ENCODE measurements around the gene ARHGDIG.
"Not testable (repeated sequence)": the region's sequence is repeated elsewhere in the genome, so short reads cannot be mapped to it uniquely, and the experiment has no call there.

ARHGDIG gene

DNA sequence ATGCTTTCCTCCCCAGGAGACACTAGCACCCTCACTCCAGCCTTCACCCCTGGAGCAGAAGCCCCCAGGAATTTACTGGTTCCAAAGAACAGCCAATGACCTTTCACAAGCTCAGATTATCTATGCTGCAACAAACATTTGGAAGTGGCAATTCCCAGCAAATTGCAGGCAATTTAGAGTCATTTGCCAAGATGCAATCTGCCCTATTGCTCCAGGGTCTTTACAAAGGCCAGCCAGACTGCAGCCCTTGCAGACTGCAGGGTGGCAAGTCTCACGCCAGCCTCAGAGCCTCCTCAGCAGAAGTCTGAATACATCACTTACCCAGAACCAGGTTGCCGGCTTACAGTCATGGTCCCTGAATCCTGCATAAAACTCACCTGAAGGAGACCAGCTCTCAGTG lies 50.4 kb downstream of the ARHGDIG start:
- DNase-seq (ENCODE audit: low read depth) = no peak

DNA sequence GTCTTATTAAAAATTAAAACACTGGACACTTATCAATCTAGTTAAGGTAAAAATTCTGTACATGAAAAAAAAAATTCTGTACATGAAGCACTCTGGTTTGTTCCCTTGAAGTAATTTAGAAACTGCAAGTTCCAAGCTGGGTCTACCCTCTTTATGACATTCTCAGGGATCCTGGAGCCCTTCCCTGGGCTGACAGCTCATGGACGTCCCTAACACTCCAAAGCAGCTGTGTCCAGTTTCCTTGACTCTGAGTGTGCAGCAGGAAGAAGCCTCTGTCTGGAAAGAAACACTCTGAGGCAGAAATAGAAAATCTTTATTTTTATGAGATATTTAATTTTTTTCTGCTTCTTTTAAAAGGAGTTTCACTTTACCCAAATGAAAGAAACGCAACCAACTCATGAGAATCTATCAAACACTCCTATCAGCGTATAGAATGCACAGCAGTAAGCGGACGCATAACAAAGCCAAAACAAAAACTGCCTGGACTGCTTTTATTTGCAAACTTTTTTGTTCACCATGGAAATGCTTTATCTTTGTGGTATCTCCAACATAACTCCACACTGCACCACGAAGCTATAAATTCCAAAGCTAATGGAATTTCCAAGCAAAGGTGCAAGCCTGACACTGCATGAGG lies 50.9 kb downstream of the ARHGDIG start:
- not testable (repeated sequence) for DNase-seq (ENCODE audit: low read depth)

All from iris pigment epithelial cell (primary cell).